CD4-positive, alpha-beta T cell treated with Interleukin-2 at 100 ng/mL for 4 hours (primary cell): ENCODE measurements around the gene ADORA1.

Experiments used
- DNase-seq: peaks from one replicate; pipeline ENCODE4 v3.0.0-alpha.2; 2020; ENCODE audit warnings: low spot score

The ADORA1 gene

DNA sequence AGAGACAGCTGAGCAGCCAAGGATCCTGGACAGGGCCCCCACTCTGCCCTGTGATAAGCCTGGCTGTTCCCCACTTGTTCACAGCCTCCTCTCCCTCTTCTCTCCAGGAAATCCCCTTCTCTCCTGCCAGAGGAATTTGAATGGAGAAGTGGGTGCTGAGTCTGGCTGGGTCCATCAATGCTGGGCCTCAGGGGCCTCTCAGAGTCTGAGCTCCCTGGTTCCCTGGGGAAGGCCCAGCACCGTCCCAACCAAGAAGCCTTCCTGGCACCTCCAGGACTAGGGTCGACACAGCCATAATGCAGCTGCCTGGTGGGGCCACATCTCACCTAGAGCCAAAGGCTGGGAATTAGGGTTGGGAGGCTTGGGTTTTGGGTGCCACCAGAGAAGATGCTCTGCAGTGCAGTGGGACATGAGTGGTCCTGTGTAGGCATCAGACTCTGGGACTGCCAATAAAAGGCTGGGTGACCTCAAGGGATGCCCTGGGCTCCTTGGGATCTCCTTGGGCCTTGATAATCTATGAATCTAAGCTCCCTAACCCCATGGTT lies 45.6 kb downstream of the ADORA1 start:
- no peak for DNase-seq

DNA sequence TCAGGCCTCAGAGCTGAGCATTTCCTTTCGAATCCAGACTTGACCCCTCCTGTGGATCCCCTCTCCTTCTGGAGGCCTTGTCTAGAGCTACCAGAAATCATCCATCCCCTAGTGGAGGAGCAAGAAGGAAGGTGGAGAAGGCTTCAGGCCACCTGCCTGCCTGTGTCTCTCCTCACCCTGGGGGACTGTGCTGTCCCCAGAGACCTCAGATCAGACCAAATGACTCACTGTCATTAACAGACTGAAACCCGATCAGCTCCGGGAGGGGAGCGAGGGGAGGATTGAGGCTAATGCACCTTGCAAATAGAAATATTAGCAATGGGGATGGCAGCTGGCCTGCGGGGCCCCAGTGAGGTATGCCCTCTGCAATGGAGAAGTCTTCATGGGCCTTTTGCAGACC lies 46.0 kb downstream of the ADORA1 start:
- DNase-seq: no peak

DNA sequence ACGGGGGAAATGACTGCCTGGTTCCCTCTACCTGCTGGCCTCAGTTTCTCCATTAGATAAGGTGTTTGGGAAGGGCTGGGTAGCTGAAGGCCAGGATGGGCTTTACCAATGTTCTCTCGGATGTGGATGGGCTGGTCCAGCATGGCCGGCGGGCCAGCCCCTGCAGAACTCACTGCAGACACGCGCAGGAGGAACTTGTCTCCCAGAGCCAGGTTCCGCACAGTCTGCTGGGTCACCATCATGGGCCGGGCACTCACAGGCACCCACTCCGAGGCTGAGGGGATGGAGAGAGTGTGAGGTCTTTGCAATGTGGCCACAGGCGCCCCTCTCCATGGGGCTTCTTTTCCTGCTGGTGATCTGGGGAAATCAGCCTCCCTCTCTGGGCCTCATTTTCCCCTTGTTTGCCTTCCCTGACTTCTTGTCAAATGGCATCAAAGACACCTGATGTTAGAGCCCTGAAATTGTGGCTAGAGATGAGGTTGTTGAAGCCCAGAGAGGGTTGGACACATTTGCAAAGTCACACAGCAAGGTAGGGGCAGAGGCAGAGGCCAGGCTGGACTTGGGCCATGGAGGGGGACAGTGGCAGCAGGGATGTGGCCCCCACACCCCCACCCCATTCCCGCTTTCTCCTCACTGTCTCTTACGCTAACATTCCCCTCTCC lies 46.9 kb downstream of the ADORA1 start:
- no peak for DNase-seq

- no peak for DNase-seq
Measured at GRCh38 chr1:203175237-203175826, 47.8 kb downstream of the ADORA1 start, which contains the start of gene MYBPH. Gene MYBPH, minus strand, starts transcription at chr1:203175826. Its CDS starts 71 bp downstream, at chr1:203175755.

GRCh38 chr1:203175827-203176241 lies 48.3 kb downstream of the ADORA1 start:
- DNase-seq: no peak

- no peak for DNase-seq
Measured at GRCh38 chr1:203176273-203177035, 48.9 kb downstream of the ADORA1 start.

DNA sequence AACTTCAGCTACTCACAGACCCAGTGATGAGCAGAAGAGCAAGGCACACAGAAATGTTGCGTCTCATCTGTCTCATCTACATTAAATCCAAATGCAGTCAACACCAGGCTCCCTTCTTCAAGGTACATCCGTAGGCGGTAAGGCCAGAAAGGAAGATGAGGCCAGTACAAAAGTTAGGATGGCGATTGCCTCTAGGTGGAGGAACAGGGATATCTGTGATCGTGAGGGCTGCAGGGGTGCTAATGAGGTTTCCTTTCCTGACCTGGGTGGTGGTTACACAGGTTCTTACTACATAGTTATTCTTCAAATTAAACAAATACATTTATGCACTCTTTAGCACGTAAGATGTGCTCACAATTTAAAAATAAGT lies 49.5 kb downstream of the ADORA1 start:
- DNase-seq: no peak

DNA sequence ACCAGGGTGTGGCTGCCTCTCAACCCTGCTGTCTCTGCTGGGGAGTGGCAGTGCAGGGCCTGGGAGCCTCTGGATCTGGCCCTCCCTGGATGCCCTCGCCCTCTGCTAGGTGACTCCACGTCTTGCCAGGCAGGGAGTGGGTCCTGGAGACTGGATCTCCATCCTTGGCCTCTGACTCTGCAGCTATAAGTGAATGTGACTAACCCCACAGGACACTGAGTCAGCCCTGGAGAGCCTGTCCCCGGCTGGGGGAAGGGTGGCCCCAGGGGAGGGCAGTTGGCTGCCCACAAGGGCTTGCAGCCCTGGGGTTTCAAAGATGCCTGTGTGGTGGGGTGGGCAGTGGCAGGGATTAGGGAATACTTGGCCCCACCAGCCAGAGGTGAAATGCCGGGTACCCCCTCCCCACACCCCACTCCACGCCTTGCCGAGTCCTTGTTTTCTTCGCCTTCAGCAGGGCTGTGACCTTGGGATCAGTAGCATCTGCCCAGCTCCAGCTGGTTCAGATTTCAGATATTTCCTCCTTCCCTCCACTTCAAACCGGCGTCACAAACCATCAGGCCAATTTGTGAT lies 50.0 kb downstream of the ADORA1 start:
- no peak for DNase-seq

DNA sequence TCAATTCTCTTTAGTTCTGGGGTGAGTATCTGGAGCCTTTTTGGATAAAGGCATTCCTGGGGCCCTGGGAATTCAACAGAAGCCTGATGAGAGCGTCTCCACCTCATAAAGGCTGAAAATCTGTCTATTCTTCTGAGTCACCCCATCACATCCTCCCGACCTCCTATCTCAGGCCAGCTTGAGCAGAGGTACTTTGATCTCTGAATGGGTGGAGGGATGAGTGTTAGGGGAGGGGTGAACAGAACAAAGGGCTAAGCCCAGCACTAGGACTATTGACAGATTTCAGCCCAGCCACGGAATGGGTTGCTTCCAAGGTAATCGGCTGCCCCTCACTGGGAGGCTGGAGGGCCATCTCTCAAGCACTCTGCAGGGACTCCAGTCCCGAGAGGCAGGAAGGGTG lies 50.6 kb downstream of the ADORA1 start:
- no peak for DNase-seq

GRCh38 chr1:203178821-203179666 lies 51.5 kb downstream of the ADORA1 start:
- DNase-seq: no peak

DNA sequence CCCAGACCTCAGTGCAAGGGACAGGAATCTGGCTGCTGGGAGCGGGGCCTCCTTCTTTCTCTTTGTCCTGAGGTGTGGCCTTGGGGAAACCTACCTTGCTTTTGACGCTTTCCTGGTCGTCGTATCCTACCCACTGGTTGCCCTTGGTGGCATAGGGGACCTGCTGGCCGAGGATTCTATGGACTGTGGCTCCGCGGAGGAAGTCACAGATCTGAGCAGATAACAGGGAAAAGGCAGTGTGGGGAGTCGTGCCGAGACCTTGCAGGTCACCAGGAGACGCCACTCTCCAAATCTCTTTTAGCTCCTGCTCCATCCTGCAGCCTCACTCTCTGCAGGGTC lies 52.1 kb downstream of the ADORA1 start:
- DNase-seq: no peak

DNA sequence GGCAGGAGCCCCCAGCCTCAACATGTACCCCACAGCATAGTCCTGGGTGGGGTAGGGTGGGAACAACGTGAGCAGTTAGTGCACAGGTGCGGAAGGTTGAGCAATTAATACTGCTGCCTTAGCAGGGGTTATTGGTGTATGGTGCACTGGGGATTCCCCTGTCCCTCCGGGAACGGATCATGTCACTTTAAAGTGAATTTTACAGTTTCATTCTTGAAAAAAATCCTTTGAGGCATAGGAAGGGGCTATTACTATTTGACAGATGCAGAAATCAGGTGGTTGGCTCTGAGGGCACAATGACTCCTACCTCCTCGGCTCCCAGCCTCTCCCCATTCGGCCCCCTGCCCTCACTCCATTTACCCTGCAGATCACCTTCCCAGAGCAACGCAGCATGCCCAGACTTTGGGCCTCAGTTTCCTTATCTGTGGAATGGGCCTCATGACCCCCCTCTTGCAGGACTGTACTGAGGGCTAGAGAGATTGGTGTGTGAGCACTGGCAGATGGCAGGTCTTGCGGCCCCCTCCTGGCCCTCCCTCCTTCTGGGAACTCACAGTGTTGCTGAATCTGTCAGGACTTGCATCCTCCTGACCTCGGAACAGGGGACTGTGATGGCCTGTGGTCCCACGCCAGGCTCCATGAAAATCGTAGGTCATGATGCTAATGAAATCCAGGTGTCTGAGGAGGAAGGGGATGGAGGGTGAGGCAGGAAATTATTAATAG lies 53.2 kb downstream of the ADORA1 start:
- no peak for DNase-seq

- no peak for DNase-seq
Measured at GRCh38 chr1:203181586-203182386, 54.3 kb downstream of the ADORA1 start.

- no peak for DNase-seq
Measured at GRCh38 chr1:203182387-203182953, 54.9 kb downstream of the ADORA1 start.

- no peak for DNase-seq
Measured at GRCh38 chr1:203183828-203184227, 56.3 kb downstream of the ADORA1 start.

DNA sequence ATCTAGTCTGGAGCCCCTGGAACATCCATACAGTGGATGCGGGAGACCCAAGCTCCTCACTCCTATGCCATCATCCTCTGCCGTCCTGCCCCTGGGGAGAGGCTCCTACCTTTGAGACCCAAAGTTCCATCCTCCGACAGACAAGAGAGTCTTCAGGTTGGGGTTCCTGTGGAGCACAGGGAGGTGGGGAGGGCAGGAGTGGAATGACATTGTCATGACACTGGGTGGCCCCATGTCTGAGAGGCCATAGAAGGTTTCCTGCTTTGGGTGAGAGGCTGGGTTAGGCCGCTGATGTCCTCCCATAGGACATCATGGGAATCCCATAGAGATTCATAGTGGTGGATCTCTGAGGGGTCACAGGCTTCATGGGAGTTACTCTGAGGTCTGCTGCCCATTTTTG lies 56.9 kb downstream of the ADORA1 start:
- no peak for DNase-seq

DNA sequence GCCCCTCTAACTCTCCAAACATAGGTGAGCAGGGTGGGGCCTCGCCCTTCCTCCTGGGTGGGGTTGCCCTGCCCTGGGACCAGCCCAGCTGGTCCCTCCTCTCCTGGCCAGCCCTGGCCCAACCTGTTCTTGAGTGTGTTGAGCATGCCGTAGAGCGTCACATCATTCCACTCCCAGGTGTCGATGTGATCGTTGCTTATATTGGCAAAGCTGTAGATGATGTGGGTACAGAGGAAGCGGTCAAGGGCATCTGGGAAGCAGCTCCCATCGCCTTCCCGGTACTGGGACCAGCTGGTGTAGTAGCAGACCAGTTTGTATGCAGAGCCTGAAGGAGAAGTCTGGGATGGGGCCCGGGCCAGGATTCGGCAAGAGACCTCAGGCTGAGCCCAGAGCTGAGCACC lies 57.5 kb downstream of the ADORA1 start:
- no peak for DNase-seq

DNA sequence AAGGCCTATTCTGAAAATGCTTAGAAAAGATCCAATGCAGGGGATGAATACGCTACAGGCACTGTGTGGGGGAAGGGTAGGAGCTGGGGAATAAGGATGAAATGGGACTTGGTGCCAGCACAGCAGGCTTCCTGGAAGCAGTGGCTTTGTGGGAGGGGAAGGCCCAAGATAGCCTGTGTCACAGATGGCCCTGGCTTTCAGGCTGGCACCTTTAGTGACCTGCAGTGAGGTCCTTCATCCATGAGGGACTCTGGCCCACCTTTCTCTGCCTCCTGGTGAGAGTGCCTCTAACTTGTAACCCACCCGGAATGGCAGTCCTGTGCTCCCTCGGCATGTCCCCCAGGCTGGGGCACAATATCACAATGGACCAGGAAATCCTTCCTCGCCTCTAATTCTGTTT lies 58.1 kb downstream of the ADORA1 start:
- no peak for DNase-seq

DNA sequence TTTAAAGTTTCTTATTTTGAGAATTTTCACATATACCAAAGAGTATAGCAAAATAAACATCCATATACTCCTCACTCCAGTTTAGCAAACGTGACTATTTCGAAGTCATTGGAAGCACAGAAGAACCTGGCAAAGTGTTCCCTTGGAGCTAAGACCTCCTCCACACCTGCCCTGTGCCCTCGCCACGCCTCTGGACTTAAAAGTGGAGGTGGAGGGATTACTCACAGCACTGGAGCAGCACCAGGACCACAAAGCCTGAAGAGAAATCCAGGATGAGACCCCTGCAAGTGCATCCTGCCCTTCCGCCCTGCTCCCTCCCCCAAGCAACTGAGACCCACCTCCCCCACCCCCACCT lies 58.5 kb downstream of the ADORA1 start:
- no peak for DNase-seq
